Measurements from ENCODE around the gene DCHS1. TPM values are rescaled to one million over a fixed set of nuclear protein-coding genes. Genes with fewer than 3 reads are reported as not detected.

DCHS1 gene
- total and polyA plus RNA-seq, 9 of the 15 experiments (the other 6 are each of a cell fraction or from before 2014, with no cell fraction given) = 0.04 to 0.49 (median 0.14) TPM; not detected in 2

DNA sequence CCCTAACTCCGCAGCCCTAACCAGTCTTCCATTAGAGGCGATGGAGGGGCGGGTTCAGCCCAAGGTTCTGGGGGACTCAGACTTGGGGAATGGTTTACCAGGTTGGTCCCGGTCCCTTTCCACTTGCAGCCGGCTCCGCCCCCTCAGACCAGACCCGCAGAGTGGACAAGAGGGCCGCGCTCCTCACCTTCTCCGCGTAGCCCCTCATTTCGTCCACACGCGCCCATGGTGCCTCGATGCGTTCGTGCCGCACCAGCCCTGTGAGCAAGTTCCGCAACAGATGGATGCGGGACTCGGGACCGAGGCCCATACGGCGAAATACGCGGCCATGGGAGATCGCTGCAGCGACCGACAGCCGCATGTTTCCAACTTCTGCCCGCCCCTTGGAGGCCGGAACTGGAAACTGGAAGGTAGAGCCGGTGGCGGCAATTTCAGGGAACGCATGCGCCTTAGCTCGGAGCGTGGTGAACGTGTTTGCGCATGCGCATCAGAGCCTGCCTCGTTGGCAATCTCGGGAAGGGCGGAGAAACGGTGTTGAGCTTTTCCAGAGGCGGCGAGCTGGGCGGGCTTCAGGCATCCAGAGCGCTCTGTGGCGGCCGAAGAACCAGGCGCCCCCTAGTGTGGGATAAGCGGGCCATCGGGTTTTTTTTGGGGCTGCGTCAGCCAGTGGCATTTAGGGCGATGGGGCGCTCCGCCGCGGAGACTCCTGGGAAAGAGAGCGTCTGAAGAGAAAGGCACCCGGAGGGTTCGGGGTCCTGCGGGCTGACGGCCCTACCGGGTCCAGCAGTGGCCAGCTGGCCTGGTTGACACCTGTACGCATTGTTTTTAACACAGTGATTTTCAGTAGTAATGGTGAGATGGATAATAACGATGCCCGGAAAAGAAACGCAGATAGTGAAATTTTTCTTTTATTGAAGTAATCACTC, 27.6 kb upstream of the DCHS1 start, which contains the start of gene MRPL17 (continued):
- TF ChIP-seq JUN (IDR thresholded peaks at IDR 0.05; ENCODE audit: borderline replicate concordance, low read depth, low read length) (peak; percentile 41; the same call in 1 of the 2 replicates), JUN (CRISPR knock-in tag; IDR thresholded peaks at IDR 0.05; ENCODE audit: borderline replicate concordance) (peak; percentile 88; the same call in 1 of the 2 replicates), ZNF143 (CRISPR knock-in tag; IDR thresholded peaks at IDR 0.05) (peak; percentile 66; the same call in 1 of the 2 replicates), ELF2 (CRISPR knock-in tag; IDR thresholded peaks at IDR 0.05) (0 out of 2 replicates have a peak, but pooled peaks have one; percentile 23), HMGN3 (IDR thresholded peaks at IDR 0.05; ENCODE audit: borderline replicate concordance, extremely low read depth, insufficient read length, low read depth, low read length) (peak; percentile 67), RAD51 (IDR thresholded peaks at IDR 0.05; ENCODE audit: borderline replicate concordance, low read depth) (no peak), NCOA1 (IDR thresholded peaks at IDR 0.05; ENCODE audit: low read depth) (no peak), TEAD1 (CRISPR knock-in tag; IDR thresholded peaks at IDR 0.05) (peak in 1 of 2 experiments; percentile 70; a peak in 1 of 4 replicates), GATAD2B (IDR thresholded peaks at IDR 0.05; ENCODE audit: borderline replicate concordance) (peak; percentile 59; the same call in 1 of the 2 replicates), KLF6 (CRISPR knock-in tag; IDR thresholded peaks at IDR 0.05; ENCODE audit: borderline replicate concordance) (peak; percentile 29; the same call in 1 of the 2 replicates), GTF2A2 (tag; IDR thresholded peaks at IDR 0.05) (no peak), MAZ (CRISPR knock-in tag; conservative IDR thresholded peaks at IDR 0.05 in 1 of 2, IDR thresholded peaks at IDR 0.05 in 1 of 2) (peak; percentile 56 to 75), JUND (IDR thresholded peaks at IDR 0.05; ENCODE audit: borderline replicate concordance, low read depth, low read length) (peak; percentile 78), JUND (tag; IDR thresholded peaks at IDR 0.05; ENCODE audit: borderline replicate concordance, low read depth, low read length) (peak; percentile 48; the same call in 1 of the 3 replicates), NFE2 (IDR thresholded peaks at IDR 0.05; ENCODE audit: low read depth) (peak; percentile 4; the same call in 1 of the 2 replicates)
- TF ChIP-seq, protein P1, sequence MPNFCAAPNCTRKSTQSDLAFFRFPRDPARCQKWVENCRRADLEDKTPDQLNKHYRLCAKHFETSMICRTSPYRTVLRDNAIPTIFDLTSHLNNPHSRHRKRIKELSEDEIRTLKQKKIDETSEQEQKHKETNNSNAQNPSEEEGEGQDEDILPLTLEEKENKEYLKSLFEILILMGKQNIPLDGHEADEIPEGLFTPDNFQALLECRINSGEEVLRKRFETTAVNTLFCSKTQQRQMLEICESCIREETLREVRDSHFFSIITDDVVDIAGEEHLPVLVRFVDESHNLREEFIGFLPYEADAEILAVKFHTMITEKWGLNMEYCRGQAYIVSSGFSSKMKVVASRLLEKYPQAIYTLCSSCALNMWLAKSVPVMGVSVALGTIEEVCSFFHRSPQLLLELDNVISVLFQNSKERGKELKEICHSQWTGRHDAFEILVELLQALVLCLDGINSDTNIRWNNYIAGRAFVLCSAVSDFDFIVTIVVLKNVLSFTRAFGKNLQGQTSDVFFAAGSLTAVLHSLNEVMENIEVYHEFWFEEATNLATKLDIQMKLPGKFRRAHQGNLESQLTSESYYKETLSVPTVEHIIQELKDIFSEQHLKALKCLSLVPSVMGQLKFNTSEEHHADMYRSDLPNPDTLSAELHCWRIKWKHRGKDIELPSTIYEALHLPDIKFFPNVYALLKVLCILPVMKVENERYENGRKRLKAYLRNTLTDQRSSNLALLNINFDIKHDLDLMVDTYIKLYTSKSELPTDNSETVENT (CRISPR knock-in tag; IDR thresholded peaks at IDR 0.05) = peak; percentile 67
- TF ChIP-seq, protein P2, sequence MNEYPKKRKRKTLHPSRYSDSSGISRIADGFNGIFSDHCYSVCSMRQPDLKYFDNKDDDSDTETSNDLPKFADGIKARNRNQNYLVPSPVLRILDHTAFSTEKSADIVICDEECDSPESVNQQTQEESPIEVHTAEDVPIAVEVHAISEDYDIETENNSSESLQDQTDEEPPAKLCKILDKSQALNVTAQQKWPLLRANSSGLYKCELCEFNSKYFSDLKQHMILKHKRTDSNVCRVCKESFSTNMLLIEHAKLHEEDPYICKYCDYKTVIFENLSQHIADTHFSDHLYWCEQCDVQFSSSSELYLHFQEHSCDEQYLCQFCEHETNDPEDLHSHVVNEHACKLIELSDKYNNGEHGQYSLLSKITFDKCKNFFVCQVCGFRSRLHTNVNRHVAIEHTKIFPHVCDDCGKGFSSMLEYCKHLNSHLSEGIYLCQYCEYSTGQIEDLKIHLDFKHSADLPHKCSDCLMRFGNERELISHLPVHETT (CRISPR knock-in tag; conservative IDR thresholded peaks at IDR 0.05 in 1 of 2, IDR thresholded peaks at IDR 0.05 in 1 of 2) = peak in 1 of 2 experiments; percentile 78; a peak in 2 of 4 replicates
- TF ChIP-seq, protein P3, sequence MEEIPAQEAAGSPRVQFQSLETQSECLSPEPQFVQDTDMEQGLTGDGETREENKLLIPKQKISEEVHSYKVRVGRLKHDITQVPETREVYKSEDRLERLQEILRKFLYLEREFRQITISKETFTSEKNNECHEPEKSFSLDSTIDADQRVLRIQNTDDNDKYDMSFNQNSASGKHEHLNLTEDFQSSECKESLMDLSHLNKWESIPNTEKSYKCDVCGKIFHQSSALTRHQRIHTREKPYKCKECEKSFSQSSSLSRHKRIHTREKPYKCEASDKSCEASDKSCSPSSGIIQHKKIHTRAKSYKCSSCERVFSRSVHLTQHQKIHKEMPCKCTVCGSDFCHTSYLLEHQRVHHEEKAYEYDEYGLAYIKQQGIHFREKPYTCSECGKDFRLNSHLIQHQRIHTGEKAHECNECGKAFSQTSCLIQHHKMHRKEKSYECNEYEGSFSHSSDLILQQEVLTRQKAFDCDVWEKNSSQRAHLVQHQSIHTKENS (CRISPR knock-in tag; IDR thresholded peaks at IDR 0.05) = no peak
- TF ChIP-seq, protein P4, sequence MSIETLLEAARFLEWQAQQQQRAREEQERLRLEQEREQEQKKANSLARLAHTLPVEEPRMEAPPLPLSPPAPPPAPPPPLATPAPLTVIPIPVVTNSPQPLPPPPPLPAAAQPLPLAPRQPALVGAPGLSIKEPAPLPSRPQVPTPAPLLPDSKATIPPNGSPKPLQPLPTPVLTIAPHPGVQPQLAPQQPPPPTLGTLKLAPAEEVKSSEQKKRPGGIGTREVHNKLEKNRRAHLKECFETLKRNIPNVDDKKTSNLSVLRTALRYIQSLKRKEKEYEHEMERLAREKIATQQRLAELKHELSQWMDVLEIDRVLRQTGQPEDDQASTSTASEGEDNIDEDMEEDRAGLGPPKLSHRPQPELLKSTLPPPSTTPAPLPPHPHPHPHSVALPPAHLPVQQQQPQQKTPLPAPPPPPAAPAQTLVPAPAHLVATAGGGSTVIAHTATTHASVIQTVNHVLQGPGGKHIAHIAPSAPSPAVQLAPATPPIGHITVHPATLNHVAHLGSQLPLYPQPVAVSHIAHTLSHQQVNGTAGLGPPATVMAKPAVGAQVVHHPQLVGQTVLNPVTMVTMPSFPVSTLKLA (conservative IDR thresholded peaks at IDR 0.05) = peak; percentile 91 to 95

Measured in K562 (cell line).